Type B pancreatic cell (in vitro differentiated cells): Measurements from ENCODE around the gene OR2T1. TPM values are rescaled to one million over a fixed set of nuclear protein-coding genes. Genes with fewer than 3 reads are reported as not detected.
"Not testable (repeated sequence)": the region's sequence is repeated elsewhere in the genome, so short reads cannot be mapped to it uniquely, and the experiment has no call there.

Source experiments
- DNase-seq: peaks from one replicate; pipeline ENCODE4 v3.0.0; 2021; ENCODE audit warnings: mixed read lengths; ENCODE audit not compliant: unreplicated experiment; ENCODE audit errors: extremely low spot score
- H3K27ac Mint-ChIP-seq: 2 replicates; pipeline ENCODE4 v1.8.0; 2021; ENCODE audit warnings: mild to moderate bottlenecking, mixed read lengths
- H3K27me3 Mint-ChIP-seq: 2 replicates; pipeline ENCODE4 v1.8.0; 2021; ENCODE audit warnings: mixed read lengths
- H3K36me3 Mint-ChIP-seq: 2 replicates; pipeline ENCODE4 v1.8.0; 2021; ENCODE audit warnings: mixed read lengths
- H3K4me1 Mint-ChIP-seq: one replicate; pipeline ENCODE4 v1.8.0; 2021; ENCODE audit warnings: mixed read lengths; ENCODE audit not compliant: unreplicated experiment
- H3K4me3 Mint-ChIP-seq: 2 replicates; pipeline ENCODE4 v1.8.0; 2021; ENCODE audit warnings: mild to moderate bottlenecking, mixed read lengths
- H3K9me3 Mint-ChIP-seq: 2 replicates; pipeline ENCODE4 v1.8.0; 2021; ENCODE audit warnings: mixed read lengths
- CTCF ChIP-seq: fragments of 200-600 bp; sonication (generic); conservative IDR thresholded peaks from 2 replicates; pipeline ENCODE4 v1.5.0; 2021; ENCODE audit warnings: antibody characterized with exemption, mild to moderate bottlenecking
- total RNA-seq: library from RNA; stranded (reverse); gene quantifications from 2 replicates; pipeline ENCODE4 v1.2.1, GENCODE V29; 2021; ENCODE audit warnings: low replicate concordance

The OR2T1 gene
- total RNA-seq, 1 donor from 2014 or later: not detected

- DNase-seq: no peak
- Mint-ChIP-seq H3K27ac (no peak overlapping the region), H3K4me1 (no peaks in the 10 kb centered on the region), H3K36me3 (no peaks in the 10 kb centered on the region), H3K9me3 (peaks cover 10% of the 10 kb centered on the region), H3K4me3 (no peak overlapping the region), H3K27me3 (no peaks in the 10 kb centered on the region)
- no peak for TF ChIP-seq CTCF
Observed at GRCh38 chr1:248404024-248404423, 1.2 kb downstream of the OR2T1 start.

GRCh38 chr1:248406721-248407692, 4.2 kb downstream of the OR2T1 start:
- no peak for TF ChIP-seq CTCF
- Mint-ChIP-seq H3K36me3 (no peaks in the 10 kb centered on the region), H3K27ac (no peak overlapping the region), H3K4me3 (no peak overlapping the region), H3K27me3 (no peaks in the 10 kb centered on the region), H3K9me3 (peaks cover 10% of the 10 kb centered on the region), H3K4me1 (no peaks in the 10 kb centered on the region)
- DNase-seq: no peak

- no peak for DNase-seq
- Mint-ChIP-seq H3K36me3 (no peaks in the 10 kb centered on the region), H3K4me1 (no peaks in the 10 kb centered on the region), H3K9me3 (peaks cover 12% of the 10 kb centered on the region), H3K27ac (no peak overlapping the region), H3K4me3 (no peak overlapping the region), H3K27me3 (no peaks in the 10 kb centered on the region)
- TF ChIP-seq CTCF: no peak
Observed at GRCh38 chr1:248416226-248416625, 13.4 kb downstream of the OR2T1 start.

- TF ChIP-seq CTCF: no peak
- H3K9me3 Mint-ChIP-seq: peaks cover 15% of the 10 kb centered on the region
- no peak overlapping the region for H3K4me3 Mint-ChIP-seq
- no peak overlapping the region for H3K27ac Mint-ChIP-seq
- no peaks in the 10 kb centered on the region for H3K27me3 Mint-ChIP-seq
- DNase-seq: no peak
- no peaks in the 10 kb centered on the region for H3K36me3 Mint-ChIP-seq
- H3K4me1 Mint-ChIP-seq: no peaks in the 10 kb centered on the region
Observed at GRCh38 chr1:248417854-248418253, 15.0 kb downstream of the OR2T1 start.

GRCh38 chr1:248421384-248421783, 18.5 kb downstream of the OR2T1 start:
- Mint-ChIP-seq H3K9me3 (peaks cover 20% of the 10 kb centered on the region), H3K4me1 (no peaks in the 10 kb centered on the region), H3K27me3 (no peaks in the 10 kb centered on the region), H3K36me3 (no peaks in the 10 kb centered on the region), H3K27ac (no peak overlapping the region), H3K4me3 (no peak overlapping the region)
- no peak for DNase-seq
- TF ChIP-seq CTCF: no peak

GRCh38 chr1:248427526-248428191, 24.8 kb downstream of the OR2T1 start:
- H3K4me1 Mint-ChIP-seq, H3K4me3 Mint-ChIP-seq, H3K27me3 Mint-ChIP-seq, H3K27ac Mint-ChIP-seq, DNase-seq, H3K36me3 Mint-ChIP-seq: not testable (repeated sequence)
- H3K9me3 Mint-ChIP-seq: peaks cover 22% of the 10 kb centered on the region

- H3K27me3 Mint-ChIP-seq, H3K4me1 Mint-ChIP-seq, DNase-seq, H3K36me3 Mint-ChIP-seq, H3K4me3 Mint-ChIP-seq, H3K27ac Mint-ChIP-seq: not testable (repeated sequence)
- peaks cover 19% of the 10 kb centered on the region for H3K9me3 Mint-ChIP-seq
Observed at GRCh38 chr1:248428192-248428533, 25.3 kb downstream of the OR2T1 start.

GRCh38 chr1:248431683-248432082, 28.8 kb downstream of the OR2T1 start:
- H3K36me3 Mint-ChIP-seq, H3K27ac Mint-ChIP-seq, H3K4me3 Mint-ChIP-seq, H3K27me3 Mint-ChIP-seq, H3K4me1 Mint-ChIP-seq, DNase-seq: not testable (repeated sequence)
- H3K9me3 Mint-ChIP-seq: peaks cover 14% of the 10 kb centered on the region

- H3K4me3 Mint-ChIP-seq, H3K4me1 Mint-ChIP-seq, H3K27me3 Mint-ChIP-seq, H3K27ac Mint-ChIP-seq, H3K36me3 Mint-ChIP-seq, DNase-seq: not testable (repeated sequence)
- peaks cover 14% of the 10 kb centered on the region for H3K9me3 Mint-ChIP-seq
Observed at GRCh38 chr1:248432201-248432600, 29.4 kb downstream of the OR2T1 start.
